Caco-2 (cell line): ENCODE results near the gene IL34. TPM values are rescaled to one million over a fixed set of nuclear protein-coding genes. Genes with fewer than 3 reads are reported as not detected.

Source experiments
- BruUV-seq: library from RNA; stranded (reverse); fragments of 400-500 nt; replicated peaks from 2 replicates; lab custom pipeline; 2021; lab: Mats Ljungman, UMichigan
- CTCF ChIA-PET: fragments of 300-600 bp; sonication (Branson Sonifier 250); formaldehyde crosslinking; loops from one replicate; lab custom pipeline; 2022; ENCODE audit warnings: antibody characterized with exemption; lab: Charles Lee
- POLR2A ChIA-PET: fragments of 300-600 bp; sonication (Branson Sonifier 250); formaldehyde crosslinking; loops from one replicate; lab custom pipeline; 2022; ENCODE audit warnings: antibody characterized with exemption; lab: Charles Lee
- DNase-seq, 2 experiments: peaks; one replicate each; pipeline versions ENCODE4 v3.0.0 to v3.0.0-alpha.2; 2020 to 2022
- H3K27me3 ChIP-seq: replicated peaks from 2 replicates; pipeline ENCODE4 v1.6.0; 2011; ENCODE audit warnings: low read length; ENCODE audit not compliant: control insufficient read depth, insufficient read depth
- H3K36me3 ChIP-seq: 2 replicates; pipeline ENCODE4 v1.5.1; 2011; ENCODE audit warnings: low read length; ENCODE audit not compliant: control insufficient read depth, insufficient read depth
- H3K4me1 ChIP-seq: fragments of 250-450 bp; sonication (Bioruptor Pico); 2 replicates; pipeline ENCODE4 v1.5.1; 2020; ENCODE audit warnings: mild to moderate bottlenecking
- H3K4me3 ChIP-seq: 2 replicates; pipeline ENCODE4 v1.5.1; 2011; ENCODE audit warnings: low read depth, mild to moderate bottlenecking, control low read depth, low read length
- H3K9me3 ChIP-seq: fragments of 250-450 bp; sonication (Bioruptor Pico); 2 replicates; pipeline ENCODE4 v1.5.1; 2020; ENCODE audit warnings: mild to moderate bottlenecking, moderate library complexity
- H3K27ac Mint-ChIP-seq: one replicate; pipeline ENCODE4 v1.8.0; 2022; ENCODE audit warnings: mixed read lengths; ENCODE audit not compliant: unreplicated experiment
- H3K27me3 Mint-ChIP-seq: one replicate; pipeline ENCODE4 v1.8.0; 2022; ENCODE audit warnings: mixed read lengths; ENCODE audit not compliant: insufficient read depth, unreplicated experiment
- H3K36me3 Mint-ChIP-seq: one replicate; pipeline ENCODE4 v1.8.0; 2022; ENCODE audit warnings: mild to moderate bottlenecking, mixed read lengths; ENCODE audit not compliant: insufficient read depth, unreplicated experiment
- H3K4me1 Mint-ChIP-seq: one replicate; pipeline ENCODE4 v1.8.0; 2022; ENCODE audit warnings: low read depth, mixed read lengths; ENCODE audit not compliant: unreplicated experiment
- H3K4me3 Mint-ChIP-seq: one replicate; pipeline ENCODE4 v1.8.0; 2022; ENCODE audit warnings: mild to moderate bottlenecking, moderate library complexity, mixed read lengths; ENCODE audit not compliant: unreplicated experiment
- H3K9me3 Mint-ChIP-seq: one replicate; pipeline ENCODE4 v1.8.0; 2022; ENCODE audit warnings: mixed read lengths; ENCODE audit not compliant: unreplicated experiment
- intact Hi-C: fragments of 100-400 bp; cut with micrococcal nuclease; formaldehyde crosslinking; loops from one replicate; pipeline ENCODE4 v1.10.0; 2022; ENCODE audit not compliant: unreplicated experiment
- total RNA-seq: library from RNA; stranded (reverse); gene quantifications from 2 replicates; pipeline ENCODE4 v1.2.3, GENCODE V29; 2022
- TF ChIP-seq, protein P1 (sequence below), 2 experiments: fragments of 200-600 bp in 1 of 2; IDR thresholded peaks; 1 replicate in 1 of 2; 2 replicates in 1 of 2; pipeline versions ENCODE4 v1.5.1 to v1.8.0; 2011 to 2022; ENCODE audit warnings: antibody characterized with exemption in 1 of 2, control low read depth in 1 of 2, inconsistent platforms in 1 of 2, low read depth in 1 of 2, low read length in 1 of 2, mild to moderate bottlenecking in 1 of 2, moderate library complexity in 1 of 2; ENCODE audit not compliant: insufficient read depth in 1 of 2, severe bottlenecking in 1 of 2, unreplicated experiment in 1 of 2

IL34 gene
- total RNA-seq, 1 experiment from 2014 or later: 0.50 TPM

DNA sequence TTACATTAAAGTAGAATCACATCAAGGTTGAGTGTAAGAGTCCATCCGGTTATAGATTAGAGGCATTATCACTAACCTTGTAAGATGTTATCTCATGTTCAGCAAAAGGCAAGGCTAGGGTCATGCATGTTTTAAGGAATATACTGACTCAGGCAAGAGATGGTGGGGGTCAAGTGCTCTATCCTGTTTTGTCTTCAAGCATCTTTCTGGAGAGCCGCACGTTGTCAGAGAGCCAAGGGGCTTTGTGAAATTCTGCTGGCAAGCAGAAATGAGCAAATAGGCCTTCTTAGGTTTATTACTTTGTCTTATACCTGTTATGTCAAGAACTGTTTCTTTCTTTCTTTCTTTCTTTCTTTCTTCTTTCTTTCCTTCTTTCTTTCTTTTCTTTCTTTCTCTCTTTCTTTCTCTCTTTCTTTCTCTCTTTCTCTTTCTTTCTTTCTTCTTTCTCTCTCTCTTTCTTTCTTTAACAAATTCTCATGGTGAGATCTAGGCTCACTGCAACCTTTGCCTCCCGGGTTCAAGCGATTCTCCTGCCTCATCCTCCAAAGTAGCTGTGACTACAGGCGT is 47.3 kb upstream of the IL34 start:
- no peaks in the 10 kb centered on the region for H3K4me1 Mint-ChIP-seq
- H3K36me3 Mint-ChIP-seq: no peaks in the 10 kb centered on the region
- no peaks in the 10 kb centered on the region for H3K4me1 ChIP-seq
- intact Hi-C loops: no loop called here
- H3K36me3 ChIP-seq: no peaks in the 10 kb centered on the region
- H3K9me3 Mint-ChIP-seq: peaks cover 6% of the 10 kb centered on the region
- H3K27me3 Mint-ChIP-seq: peaks cover 6% of the 10 kb centered on the region
- TF ChIP-seq, protein P1, sequence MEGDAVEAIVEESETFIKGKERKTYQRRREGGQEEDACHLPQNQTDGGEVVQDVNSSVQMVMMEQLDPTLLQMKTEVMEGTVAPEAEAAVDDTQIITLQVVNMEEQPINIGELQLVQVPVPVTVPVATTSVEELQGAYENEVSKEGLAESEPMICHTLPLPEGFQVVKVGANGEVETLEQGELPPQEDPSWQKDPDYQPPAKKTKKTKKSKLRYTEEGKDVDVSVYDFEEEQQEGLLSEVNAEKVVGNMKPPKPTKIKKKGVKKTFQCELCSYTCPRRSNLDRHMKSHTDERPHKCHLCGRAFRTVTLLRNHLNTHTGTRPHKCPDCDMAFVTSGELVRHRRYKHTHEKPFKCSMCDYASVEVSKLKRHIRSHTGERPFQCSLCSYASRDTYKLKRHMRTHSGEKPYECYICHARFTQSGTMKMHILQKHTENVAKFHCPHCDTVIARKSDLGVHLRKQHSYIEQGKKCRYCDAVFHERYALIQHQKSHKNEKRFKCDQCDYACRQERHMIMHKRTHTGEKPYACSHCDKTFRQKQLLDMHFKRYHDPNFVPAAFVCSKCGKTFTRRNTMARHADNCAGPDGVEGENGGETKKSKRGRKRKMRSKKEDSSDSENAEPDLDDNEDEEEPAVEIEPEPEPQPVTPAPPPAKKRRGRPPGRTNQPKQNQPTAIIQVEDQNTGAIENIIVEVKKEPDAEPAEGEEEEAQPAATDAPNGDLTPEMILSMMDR (IDR thresholded peaks at IDR 0.05; ENCODE audit: insufficient read depth in 1 of 2, low read depth in 1 of 2, low read length in 1 of 2, severe bottlenecking in 1 of 2, unreplicated experiment in 1 of 2): no peak
- DNase-seq: no peak
- ChIA-PET POLR2A (no interaction called here), CTCF (no interaction called here)
- H3K4me3 ChIP-seq: no peak overlapping the region
- BruUV-seq: no TSS peak
- no peaks in the 10 kb centered on the region; the same call in 1 of the 2 replicates for H3K27me3 ChIP-seq
- H3K4me3 Mint-ChIP-seq: no peak overlapping the region
- H3K27ac Mint-ChIP-seq: no peak overlapping the region
- H3K9me3 ChIP-seq: 0 out of 2 replicates have a peak, but pooled peaks cover under 1% of the 10 kb centered on the region

DNA sequence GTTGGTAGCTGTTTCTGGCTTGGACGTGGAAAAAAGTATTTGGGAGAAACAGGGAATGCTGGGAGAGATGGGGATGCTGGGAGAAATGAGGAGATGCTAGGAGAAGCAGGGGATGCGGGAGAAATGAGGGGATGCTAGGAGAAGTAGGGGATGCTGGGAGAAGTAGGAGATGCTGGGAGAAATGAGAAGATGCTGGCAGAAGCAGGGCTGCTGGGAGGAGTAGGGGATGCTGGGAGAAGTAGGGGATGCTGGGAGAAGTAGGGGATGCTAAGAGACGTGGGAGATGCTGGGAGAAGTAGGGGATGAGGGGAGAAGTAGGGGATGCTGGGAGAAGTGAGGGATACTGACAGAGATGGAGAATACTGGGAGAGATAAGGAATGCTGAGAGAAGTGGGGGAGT is 45.6 kb upstream of the IL34 start:
- no peaks in the 10 kb centered on the region for H3K9me3 ChIP-seq
- Mint-ChIP-seq H3K9me3 (no peaks in the 10 kb centered on the region), H3K4me1 (no peaks in the 10 kb centered on the region), H3K27me3 (peaks cover 6% of the 10 kb centered on the region), H3K27ac (no peak overlapping the region), H3K36me3 (no peaks in the 10 kb centered on the region), H3K4me3 (no peak overlapping the region)
- no peaks in the 10 kb centered on the region for H3K36me3 ChIP-seq
- ChIA-PET CTCF (no interaction called here), POLR2A (no interaction called here)
- intact Hi-C loops: no loop called here
- DNase-seq: no peak
- H3K4me1 ChIP-seq: no peaks in the 10 kb centered on the region
- no peak overlapping the region for H3K4me3 ChIP-seq
- BruUV-seq: no TSS peak
- TF ChIP-seq, protein P1 (IDR thresholded peaks at IDR 0.05; ENCODE audit: insufficient read depth in 1 of 2, low read depth in 1 of 2, low read length in 1 of 2, severe bottlenecking in 1 of 2, unreplicated experiment in 1 of 2): no peak
- no peaks in the 10 kb centered on the region; the same call in 1 of the 2 replicates for H3K27me3 ChIP-seq

DNA sequence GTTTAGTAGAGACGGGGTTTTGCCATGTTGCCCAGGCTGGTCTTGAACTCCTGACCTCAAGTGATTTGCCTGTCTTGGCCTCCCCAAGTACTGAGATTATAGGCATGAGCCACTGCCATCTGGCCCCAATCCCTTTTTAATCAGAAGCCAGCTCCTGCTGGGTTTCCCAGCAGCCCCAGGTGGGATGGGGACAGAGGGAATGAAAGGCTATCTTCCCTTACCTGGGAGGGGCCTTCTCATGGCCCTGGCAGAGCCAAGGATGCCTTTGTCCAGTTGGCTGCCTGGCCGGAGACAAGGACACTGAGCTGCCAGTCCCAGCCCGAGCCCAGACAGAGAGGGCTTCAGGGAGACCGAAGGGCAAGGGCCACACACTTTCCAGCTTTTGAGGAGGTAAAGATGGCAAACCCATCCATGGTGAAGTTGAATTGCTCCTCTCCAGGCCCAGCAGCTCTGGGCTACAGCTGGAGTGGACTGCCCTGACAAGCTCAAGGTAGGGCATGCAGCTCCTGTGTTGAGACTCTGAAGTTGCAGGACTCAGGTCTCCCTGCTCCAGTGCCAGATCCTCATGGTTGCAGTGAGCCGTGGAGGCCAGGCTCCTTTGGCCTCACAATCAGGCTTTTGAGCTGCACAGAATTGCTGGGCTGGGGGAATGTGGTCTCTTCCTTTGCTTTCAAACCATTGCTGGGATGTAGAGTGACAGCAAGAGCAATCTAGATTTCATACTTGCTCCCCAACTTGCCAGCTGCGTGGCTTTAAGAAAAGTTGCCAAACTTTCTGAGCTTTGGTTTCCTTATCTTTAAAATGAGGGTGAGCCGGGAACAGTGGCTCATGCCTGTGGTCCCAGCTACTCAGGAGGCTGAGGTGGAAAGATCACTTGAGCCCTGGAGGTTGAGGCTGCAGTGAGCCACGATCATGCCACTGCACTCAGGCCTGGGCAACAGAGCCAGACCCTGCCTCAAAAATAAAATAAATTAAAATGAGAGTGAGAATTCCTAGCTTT is 44.5 kb upstream of the IL34 start:
- CTCF ChIA-PET: interaction anchor here (1.3 kb wide), 1 partner anchor 52 kb away, joined by 3 read pairs; no protein-coding TSS in a partner anchor
- TF ChIP-seq, protein P1 (IDR thresholded peaks at IDR 0.05; ENCODE audit: insufficient read depth in 1 of 2, low read depth in 1 of 2, low read length in 1 of 2, severe bottlenecking in 1 of 2, unreplicated experiment in 1 of 2): no peak
- intact Hi-C loops: no loop called here
- Mint-ChIP-seq H3K36me3 (no peaks in the 10 kb centered on the region), H3K27ac (no peak overlapping the region), H3K9me3 (no peaks in the 10 kb centered on the region), H3K4me1 (no peaks in the 10 kb centered on the region), H3K27me3 (peaks cover 6% of the 10 kb centered on the region), H3K4me3 (no peak overlapping the region)
- Histone ChIP-seq H3K9me3 (no peaks in the 10 kb centered on the region), H3K4me1 (no peaks in the 10 kb centered on the region), H3K27me3 (no peaks in the 10 kb centered on the region; the same call in 1 of the 2 replicates), H3K4me3 (no peak overlapping the region), H3K36me3 (no peaks in the 10 kb centered on the region)
- no TSS peak for BruUV-seq
- DNase-seq: no peak
- POLR2A ChIA-PET: no interaction called here
